HG03520 (cell line): ENCODE data around the gene GREM2.

Experiments
- ATAC-seq: cut with Tn5 transposase; IDR thresholded peaks from one replicate; pipeline ENCODE4 v1.9.1; 2021; ENCODE audit warnings: mild to moderate bottlenecking, moderate library complexity; ENCODE audit not compliant: unreplicated experiment

Gene GREM2

DNA sequence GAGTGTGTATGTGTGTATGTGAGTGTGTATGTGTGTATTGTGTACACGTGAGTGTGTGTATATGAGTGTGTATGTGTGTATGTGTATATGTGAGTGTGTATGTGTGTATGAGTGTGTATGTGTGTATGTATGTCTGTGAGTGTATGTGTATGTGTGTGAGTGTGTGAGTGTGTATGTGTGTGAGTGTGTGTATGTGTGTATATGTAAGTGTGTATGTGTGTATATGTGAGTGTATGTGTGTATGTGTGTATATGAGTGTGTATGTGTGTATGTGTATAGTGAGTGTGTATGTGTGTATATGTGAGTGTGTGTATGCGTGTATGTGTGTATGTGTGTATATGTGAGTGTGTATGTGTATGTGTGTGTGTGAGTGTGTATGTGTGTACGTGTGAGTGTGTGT lies 49.2 kb downstream of the GREM2 start:
- ATAC-seq: no peak

DNA sequence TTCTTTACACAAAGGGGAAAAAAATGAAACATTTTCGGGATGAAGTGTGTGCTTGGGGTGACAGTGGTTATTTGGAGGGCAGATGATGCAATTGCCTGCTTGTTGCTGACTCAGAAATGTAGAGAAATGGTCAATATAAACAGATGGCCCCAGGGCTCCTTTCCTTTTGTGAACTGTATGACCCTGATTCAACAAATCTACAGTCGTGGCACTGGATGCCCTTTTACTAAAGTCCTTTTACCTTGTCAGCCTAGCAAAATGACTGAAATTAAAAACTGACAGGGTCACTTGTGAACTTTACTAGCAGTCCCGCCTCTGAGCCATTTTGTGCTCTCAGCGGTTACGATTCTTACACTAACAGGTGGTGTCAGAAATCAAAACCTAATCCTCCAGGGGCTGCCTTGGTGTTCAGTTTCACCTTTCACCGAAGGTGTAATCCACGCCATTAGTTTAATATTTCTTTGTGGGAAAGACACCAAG lies 49.8 kb downstream of the GREM2 start:
- no peak for ATAC-seq

DNA sequence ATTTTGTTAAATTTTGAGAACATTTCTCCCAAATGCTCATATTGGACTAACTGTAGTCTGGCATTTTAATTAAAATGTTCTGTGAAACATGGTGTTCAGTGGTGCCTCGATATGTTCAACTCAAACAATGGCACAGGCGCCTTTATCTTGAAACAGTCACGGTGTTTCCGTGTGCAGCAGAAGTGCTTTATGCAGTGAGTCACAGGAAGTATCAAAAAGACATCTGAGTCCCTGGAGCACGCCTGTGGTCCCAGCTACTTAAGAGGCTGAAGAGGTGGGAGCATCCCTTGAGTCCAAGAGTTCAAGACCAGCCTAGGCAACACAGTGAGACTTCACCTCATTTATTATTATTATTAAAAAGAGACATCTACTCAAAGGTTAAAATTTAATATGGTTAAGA lies 52.2 kb downstream of the GREM2 start:
- ATAC-seq: no peak

DNA sequence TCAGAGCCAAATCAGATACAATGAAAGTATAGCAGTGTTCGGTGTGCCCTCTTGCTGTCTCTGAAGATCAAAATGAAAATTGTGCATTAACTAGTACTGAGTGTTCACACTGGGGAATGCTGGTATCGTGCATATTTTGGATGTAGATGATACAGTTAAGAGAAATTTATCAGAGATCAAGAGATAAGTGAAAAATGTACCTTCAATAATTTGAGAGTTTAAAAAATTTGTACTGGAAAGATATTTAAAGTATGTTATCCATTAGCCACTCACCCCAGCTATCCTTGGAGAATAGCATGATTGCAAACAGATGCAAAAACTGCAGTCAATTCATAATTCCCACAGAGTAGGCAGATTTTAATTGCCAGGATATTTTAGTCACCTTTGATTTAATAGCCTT lies 56.4 kb downstream of the GREM2 start:
- no peak for ATAC-seq

DNA sequence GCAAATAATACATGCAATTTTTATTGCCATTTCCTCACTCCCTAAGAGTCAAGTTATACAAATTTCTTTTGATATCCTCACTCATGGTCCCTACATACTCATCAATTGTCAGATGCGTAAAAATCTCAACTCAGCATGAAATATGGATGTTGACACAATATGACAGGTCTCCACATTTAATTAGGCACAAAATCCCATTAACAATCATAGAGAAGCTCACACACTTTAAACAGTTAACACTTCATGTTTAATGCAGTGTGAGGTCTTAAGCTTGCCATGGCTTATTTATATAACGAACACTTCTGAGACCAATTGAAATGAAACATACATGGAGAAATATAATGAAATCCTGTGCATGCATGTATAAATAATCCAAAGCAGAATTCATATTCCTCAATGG lies 58.6 kb downstream of the GREM2 start:
- no peak for ATAC-seq

DNA sequence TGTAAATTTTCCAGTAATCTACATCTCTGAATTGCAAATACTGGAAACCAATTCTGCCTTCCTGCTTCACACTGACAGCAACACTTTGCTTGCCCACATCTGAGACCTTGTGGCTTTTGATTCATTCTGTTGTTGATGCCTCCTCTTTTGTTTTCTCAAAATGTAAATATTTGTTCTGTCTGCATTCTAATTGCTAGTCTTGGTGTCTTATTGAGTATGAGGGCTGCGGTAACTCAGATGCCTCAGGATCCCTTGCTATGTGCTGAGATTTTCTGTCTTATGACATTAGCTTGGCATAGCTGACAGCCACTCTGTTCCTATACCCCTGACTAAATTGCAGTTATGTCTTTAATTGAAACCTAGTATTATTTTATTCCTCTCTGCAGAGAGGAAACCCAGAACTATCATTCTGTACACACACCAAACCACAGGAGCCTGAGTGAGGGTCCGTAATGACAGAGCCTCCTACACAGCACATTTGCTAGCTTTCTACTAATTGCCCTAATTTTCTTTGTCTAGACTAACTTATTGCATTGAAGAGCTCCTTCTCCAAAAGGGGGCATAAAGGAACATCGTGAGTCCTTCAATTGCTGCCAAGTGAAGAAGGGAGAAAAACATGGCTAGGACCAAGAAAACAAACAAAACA lies 72.1 kb downstream of the GREM2 start:
- no peak for ATAC-seq

DNA sequence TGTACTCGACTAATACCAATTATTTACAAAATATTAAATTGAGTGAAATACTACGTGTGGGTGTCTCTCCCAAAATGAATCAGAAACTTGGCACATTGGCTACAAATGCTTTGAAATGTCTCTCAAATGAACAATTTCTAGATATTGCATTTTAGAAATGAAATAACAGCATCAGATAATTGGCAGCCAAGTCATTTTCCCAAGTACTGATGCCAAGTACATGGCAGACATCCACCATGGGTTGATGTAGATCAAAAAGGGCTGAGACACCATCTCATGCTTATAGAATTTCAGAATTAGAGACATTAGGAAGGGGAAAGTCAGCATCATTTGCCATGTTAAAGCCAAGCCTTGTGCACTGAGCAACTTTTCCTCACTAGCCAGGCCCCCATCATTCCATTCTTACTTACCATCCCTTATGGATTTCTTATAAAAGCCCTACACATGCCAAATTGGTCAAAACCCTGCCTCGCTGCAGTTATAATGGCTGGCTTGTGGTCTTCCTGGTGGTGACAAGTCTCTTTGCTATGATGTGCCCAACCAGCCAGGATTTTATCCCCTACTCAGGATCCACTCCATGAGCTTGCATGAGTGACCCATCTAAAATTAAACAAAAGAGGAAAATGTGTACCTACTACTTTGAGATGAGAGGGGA lies 73.1 kb downstream of the GREM2 start:
- ATAC-seq: no peak

DNA sequence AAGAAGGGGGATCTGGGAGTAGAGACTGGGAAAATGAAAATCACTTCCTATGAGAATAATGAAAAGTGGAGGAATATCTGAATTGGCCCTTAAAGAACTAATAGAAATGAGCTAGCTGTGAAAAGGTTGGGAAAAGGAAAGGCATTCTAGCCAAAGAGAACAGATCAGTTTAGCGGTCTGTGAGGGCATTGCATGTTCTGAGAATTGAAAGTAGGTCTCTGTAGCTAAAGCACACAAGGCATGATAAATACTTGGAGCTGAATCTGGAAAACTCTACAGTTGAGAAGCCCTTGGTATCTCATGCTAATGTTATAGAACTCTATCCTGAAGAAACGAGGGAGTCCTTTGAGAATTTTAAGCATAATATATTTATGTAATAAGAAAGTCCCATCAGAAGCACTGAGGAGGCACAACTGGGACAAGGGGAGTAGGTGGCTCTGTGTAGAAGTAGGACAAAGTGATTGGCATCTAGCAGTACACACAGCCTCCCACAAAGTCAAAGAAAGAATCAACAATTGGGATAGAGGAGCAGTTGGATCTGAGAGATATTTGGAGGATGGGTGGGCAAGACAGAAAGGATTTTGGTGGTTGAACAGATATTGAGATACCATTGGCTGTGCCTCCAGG lies 78.7 kb downstream of the GREM2 start:
- no peak for ATAC-seq

DNA sequence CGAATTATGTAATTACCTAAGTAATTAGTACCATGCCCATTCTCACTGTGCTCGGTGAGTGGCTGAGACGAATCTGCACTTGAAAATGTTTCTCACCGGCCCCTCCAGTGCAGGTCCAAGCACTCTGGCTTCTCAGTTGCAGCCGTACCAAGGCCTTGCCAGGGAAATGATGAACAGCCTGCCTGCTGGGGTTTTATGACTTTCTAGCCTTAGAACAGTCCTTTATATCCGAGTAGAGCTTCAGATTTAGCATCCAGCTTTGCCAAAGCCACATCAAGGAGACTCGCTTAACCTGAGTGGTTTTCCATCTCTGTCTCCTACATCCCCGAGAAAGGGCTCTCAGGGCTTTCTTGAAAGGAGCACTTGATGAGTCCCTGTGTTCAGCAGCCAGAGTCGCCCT lies 83.4 kb downstream of the GREM2 start:
- ATAC-seq: no peak

DNA sequence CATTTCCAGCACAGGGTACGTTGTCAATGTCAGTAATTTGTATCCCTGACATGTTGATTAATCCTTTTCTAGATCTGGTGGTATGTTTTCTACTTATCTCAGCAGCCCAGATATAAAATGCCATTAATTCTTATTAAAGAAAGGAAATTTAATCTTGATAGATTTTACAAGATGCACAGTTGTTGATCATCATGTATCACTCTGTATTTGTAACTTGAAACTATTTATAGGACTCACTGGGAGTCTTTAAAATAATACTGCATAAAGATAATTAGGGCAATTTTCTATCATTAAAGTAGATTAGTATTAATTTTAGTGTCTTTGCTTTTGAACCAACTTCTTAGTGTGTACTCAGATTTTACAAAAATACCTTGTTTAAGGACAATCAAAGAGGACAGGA lies 84.9 kb downstream of the GREM2 start:
- no peak for ATAC-seq

DNA sequence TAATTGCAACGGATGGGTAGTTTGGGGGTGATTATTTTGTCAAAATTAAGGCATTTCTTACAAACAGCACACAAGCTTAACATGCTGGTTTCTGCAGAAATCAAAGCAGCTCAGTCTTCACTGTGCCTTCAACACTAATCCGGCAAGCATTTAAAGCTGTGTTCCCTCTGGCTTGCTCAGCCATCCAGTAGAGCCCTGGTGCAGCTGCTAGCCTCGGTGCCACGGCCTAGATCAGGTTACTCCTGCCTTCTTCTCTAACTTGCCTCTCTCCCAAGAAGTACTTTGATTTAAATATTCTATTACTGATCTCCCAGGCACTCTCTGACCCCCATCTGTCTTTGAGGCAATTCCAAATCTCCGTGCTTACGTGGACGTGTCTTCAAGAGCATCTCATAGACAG lies 85.6 kb downstream of the GREM2 start:
- no peak for ATAC-seq

DNA sequence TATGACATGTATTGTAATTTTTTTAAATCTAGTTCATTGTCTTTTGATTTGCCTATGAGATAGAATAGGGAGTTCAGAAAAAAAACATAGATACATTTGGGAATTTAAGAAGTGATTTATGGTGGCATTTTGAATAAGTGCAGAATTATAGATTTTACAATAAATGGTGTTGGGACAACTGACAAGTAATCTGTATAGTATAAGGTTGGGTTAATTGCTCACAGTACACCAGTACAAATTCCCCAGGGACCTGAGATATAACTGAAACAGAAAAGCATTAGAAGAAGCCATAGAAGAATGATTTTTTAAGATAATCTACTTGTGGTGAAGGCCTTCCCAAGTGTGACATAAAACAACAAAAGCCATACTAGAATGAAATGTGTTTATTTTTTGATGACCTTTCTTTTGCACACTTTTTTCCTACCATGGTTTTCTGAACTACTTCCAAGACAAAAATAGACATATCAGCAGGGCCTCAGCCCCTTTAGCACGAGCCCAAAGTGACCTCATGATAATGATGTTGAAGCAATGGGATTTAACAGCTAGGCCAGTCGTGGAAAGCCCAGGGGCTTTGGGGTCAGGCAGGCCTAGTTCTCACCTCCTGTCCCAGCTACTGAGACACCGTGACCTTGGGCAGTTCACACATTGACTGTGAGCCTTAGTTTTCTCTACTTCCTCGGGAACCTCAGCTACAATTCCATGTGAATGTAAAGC lies 87.4 kb downstream of the GREM2 start:
- ATAC-seq: no peak

DNA sequence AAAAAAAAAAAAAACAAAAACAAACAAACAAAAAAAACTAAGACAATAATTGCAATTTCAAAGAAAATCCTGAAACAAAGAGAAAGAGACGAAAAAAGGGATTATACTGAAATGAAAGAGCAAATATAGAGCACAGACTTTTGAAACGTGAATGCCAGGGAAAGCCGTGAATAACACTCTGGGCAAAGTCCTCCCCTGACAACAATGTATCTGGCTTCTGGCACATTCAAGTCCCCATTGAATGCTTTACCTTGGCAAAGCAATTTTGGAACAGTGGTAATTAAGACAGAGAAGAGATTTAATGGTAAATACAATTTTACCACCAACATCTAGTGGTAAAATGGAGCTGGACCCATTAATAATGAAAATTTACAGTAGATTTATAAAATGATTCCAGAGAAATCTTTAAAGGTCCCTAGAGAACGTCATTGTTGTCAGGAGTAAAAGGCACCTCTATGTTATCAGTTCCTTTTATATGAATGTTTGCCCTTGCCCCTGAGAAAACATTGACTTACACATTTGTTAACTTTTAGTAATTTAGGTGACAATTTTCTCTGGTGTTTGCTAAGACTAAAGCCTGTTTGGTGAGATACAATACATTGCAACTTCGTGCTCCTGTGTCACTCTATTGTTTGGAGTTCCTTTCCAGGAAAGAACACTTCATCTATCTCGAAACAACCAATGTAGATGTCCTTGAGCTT lies 89.7 kb downstream of the GREM2 start:
- ATAC-seq: no peak

DNA sequence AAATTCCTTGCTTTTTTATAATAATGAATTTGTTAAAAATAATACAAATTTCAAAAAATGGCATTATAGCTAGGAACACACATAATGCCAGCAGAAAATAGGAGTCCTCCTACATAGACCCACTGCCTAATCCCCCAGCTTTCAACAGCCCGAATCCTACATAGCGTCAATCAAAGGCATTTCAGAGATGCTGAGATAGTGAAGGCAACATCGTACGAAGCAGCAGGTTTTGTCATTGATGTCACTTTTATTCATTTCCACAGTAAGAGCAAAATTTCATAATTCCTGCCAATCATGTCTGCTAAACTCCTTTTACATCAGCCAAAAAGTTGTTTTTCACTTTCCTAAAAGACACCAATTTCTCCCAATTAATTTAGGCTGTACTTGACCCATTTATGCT lies 94.1 kb downstream of the GREM2 start:
- ATAC-seq: no peak

DNA sequence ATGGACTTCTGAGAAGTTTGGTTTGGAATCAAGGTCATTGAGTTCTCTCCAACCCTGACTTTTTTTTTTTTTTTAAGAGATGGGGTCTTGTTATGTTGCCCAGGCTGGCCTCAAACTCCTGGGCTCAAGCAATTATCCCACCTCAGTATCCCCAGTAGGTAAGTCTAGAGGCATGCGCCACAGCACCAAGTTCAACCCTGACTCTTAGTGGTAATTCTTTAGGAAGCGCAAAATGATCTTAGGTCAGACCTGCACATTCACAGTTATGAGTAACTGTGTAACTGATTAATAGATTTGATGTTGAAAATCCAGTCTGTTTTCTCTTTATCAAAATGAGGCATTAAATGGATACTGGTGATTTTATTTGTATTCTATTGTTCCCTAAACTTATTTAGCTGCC lies 95.9 kb downstream of the GREM2 start:
- no peak for ATAC-seq

DNA sequence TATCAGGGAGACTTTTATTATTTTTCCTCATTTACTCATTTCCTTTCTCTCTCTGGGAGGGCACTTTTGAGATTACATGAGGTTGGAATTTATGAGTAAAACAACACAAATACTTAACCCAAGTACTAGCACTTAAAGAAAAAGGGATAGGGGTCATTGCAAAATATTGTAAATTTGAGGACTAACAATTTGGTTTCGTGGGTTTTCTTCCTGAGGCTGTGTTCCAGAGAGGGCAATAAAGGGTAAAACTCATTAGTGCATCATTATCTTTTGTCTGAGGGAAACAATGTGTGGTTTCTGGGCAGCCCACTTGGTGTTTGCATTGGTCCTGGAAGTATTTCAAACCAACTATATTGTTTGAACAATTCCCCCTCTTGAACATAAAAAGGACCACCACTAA lies 96.5 kb downstream of the GREM2 start:
- ATAC-seq: no peak

DNA sequence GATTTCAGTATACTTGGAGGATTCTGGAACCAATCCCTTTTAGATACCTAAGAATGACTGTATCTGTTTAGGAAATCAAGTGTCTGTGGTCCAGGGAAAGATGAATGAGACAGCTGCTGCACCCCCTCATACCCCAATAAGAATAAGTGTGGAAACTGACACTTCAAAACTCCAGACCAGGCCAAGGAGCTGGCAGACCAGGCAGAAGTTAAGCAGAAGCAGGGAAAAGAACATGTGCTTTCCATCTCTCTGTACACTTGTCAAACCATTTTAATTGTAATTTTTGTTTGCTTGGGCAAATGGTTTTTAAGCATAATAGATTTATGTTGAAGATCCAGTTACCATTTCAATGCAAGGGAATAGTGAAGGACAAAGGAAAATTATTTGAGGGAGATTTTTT lies 100.2 kb downstream of the GREM2 start:
- no peak for ATAC-seq

DNA sequence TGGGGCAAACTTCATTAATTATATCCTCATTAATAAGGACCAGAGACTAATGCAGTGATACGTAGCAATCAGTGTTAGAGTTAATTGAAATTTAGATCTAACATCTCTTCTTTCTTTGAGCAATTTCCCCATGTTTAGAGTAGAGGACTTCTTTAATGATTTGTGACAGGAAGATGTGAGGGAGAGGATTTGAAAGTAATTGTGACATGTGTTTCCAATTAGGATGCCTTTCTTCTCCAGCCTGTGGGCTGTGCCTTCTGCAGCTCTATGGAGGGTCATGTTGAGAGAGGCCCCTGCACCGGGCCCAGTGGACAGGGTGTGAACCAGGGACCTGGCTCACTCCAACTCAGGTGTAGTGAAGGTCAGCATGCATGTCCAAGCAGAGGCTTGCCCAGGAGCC lies 103.0 kb downstream of the GREM2 start:
- no peak for ATAC-seq

DNA sequence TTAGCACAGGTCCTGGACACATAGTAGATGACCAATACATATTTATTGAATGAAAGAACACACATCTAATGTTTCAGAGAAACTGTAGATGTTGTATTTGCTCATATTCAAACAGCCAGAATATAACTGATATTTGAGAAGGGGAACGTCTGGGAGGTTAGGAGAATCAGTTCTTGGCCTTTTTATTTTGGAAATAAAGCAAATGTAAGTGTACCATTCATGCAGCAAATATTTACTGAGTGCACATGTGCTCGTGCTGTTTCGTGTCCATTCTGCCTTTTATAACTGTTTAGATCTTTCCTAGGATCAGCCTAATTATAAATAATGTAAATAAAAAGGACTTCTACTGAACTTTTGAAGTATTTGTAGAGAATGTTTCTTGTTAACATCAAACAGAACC lies 103.8 kb downstream of the GREM2 start:
- no peak for ATAC-seq

DNA sequence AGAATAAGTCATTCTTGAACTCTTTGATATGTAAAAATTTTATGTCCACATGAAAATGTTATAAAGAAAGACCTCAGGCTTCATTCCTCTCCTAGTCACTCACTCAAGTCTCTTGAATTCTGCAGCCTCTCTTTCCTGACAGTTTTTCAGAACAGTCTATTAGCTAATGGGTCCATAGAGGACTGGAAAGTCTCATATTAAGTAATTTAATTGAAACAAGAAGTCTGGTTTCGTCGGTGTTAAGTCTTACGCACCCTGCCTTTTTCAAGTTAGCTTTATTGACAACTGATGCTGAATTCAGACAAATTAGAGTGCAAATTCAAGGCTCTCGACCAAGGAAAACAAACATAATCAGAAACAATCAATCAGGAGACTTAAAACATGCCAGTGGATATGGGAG lies 105.8 kb downstream of the GREM2 start:
- no peak for ATAC-seq

DNA sequence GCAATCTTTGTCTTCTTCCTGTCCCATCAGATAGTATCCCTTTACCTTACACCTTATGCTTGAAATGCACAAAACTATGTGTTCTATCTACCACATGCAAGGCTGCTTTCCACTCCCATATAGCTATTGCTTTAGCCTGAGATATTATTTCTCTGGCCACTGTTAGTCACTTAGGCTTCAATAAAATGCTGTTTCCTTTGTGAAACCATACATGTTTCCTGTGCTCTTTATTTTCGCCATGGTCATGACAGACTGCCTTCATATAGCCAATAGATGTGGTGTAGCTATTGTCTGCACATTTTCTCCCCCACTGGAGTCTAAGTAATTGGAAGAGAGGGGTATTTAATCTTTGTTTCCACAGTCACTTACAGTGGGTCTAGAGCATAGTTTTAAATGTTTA lies 108.4 kb downstream of the GREM2 start:
- ATAC-seq: no peak
